Measurements from ENCODE around the gene KCNA2.

Gene KCNA2

GRCh38 chr1:110591956-110592355 is 14.2 kb downstream of the KCNA2 start:
- Histone ChIP-seq H3K4me1 (ENCODE audit: control insufficient read depth, insufficient read depth, low read length) (no peaks in the 10 kb centered on the region), H3K9ac (ENCODE audit: low read length) (no peak overlapping the region), H3K36me3 (ENCODE audit: control insufficient read depth, insufficient read depth, low read length) (no peaks in the 10 kb centered on the region), H3K27ac (ENCODE audit: low read depth, low read length) (no peak overlapping the region), H3K4me3 (ENCODE audit: low read length) (no peak overlapping the region), H3K27me3 (ENCODE audit: control insufficient read depth, insufficient read depth, low read length) (no peaks in the 10 kb centered on the region)

GRCh38 chr1:110588991-110589390 is 17.2 kb downstream of the KCNA2 start:
- no peak overlapping the region for H3K9ac ChIP-seq (ENCODE audit: low read length)
- no peak overlapping the region for H3K4me3 ChIP-seq (ENCODE audit: low read length)
- H3K27ac ChIP-seq (ENCODE audit: low read depth, low read length) = no peak overlapping the region
- no peaks in the 10 kb centered on the region for H3K4me1 ChIP-seq (ENCODE audit: control insufficient read depth, insufficient read depth, low read length)
- H3K27me3 ChIP-seq (ENCODE audit: control insufficient read depth, insufficient read depth, low read length) = no peaks in the 10 kb centered on the region
- H3K36me3 ChIP-seq (ENCODE audit: control insufficient read depth, insufficient read depth, low read length) = no peaks in the 10 kb centered on the region

- no peaks in the 10 kb centered on the region for H3K4me1 ChIP-seq (ENCODE audit: control insufficient read depth, insufficient read depth, low read length)
- no peak overlapping the region for H3K27ac ChIP-seq (ENCODE audit: low read depth, low read length)
- no peaks in the 10 kb centered on the region for H3K36me3 ChIP-seq (ENCODE audit: control insufficient read depth, insufficient read depth, low read length)
- no peaks in the 10 kb centered on the region for H3K27me3 ChIP-seq (ENCODE audit: control insufficient read depth, insufficient read depth, low read length)
- H3K9ac ChIP-seq (ENCODE audit: low read length) = no peak overlapping the region
- H3K4me3 ChIP-seq (ENCODE audit: low read length) = no peak overlapping the region
Measured at GRCh38 chr1:110588486-110588885, 17.7 kb downstream of the KCNA2 start.

GRCh38 chr1:110587906-110588305 is 18.3 kb downstream of the KCNA2 start:
- H3K27ac ChIP-seq (ENCODE audit: low read depth, low read length) = no peak overlapping the region
- H3K4me1 ChIP-seq (ENCODE audit: control insufficient read depth, insufficient read depth, low read length) = no peaks in the 10 kb centered on the region
- no peaks in the 10 kb centered on the region for H3K27me3 ChIP-seq (ENCODE audit: control insufficient read depth, insufficient read depth, low read length)
- no peak overlapping the region for H3K4me3 ChIP-seq (ENCODE audit: low read length)
- H3K9ac ChIP-seq (ENCODE audit: low read length) = no peak overlapping the region
- H3K36me3 ChIP-seq (ENCODE audit: control insufficient read depth, insufficient read depth, low read length) = no peaks in the 10 kb centered on the region

- Histone ChIP-seq H3K27me3 (ENCODE audit: control insufficient read depth, insufficient read depth, low read length) (no peaks in the 10 kb centered on the region), H3K4me1 (ENCODE audit: control insufficient read depth, insufficient read depth, low read length) (no peaks in the 10 kb centered on the region), H3K9ac (ENCODE audit: low read length) (no peak overlapping the region), H3K4me3 (ENCODE audit: low read length) (no peak overlapping the region), H3K36me3 (ENCODE audit: control insufficient read depth, insufficient read depth, low read length) (no peaks in the 10 kb centered on the region), H3K27ac (ENCODE audit: low read depth, low read length) (no peak overlapping the region)
Measured at GRCh38 chr1:110585481-110585880, 20.7 kb downstream of the KCNA2 start.

GRCh38 chr1:110584045-110584444 is 22.1 kb downstream of the KCNA2 start:
- Histone ChIP-seq H3K4me1 (ENCODE audit: control insufficient read depth, insufficient read depth, low read length) (no peaks in the 10 kb centered on the region), H3K27me3 (ENCODE audit: control insufficient read depth, insufficient read depth, low read length) (no peaks in the 10 kb centered on the region), H3K9ac (ENCODE audit: low read length) (no peak overlapping the region), H3K36me3 (ENCODE audit: control insufficient read depth, insufficient read depth, low read length) (no peaks in the 10 kb centered on the region), H3K4me3 (ENCODE audit: low read length) (no peak overlapping the region), H3K27ac (ENCODE audit: low read depth, low read length) (no peak overlapping the region)

- no peak overlapping the region for H3K27ac ChIP-seq (ENCODE audit: low read depth, low read length)
- no peaks in the 10 kb centered on the region for H3K27me3 ChIP-seq (ENCODE audit: control insufficient read depth, insufficient read depth, low read length)
- no peaks in the 10 kb centered on the region for H3K4me1 ChIP-seq (ENCODE audit: control insufficient read depth, insufficient read depth, low read length)
- no peak overlapping the region for H3K4me3 ChIP-seq (ENCODE audit: low read length)
- H3K9ac ChIP-seq (ENCODE audit: low read length) = no peak overlapping the region
- no peaks in the 10 kb centered on the region for H3K36me3 ChIP-seq (ENCODE audit: control insufficient read depth, insufficient read depth, low read length)
Measured at GRCh38 chr1:110583505-110583904, 22.7 kb downstream of the KCNA2 start.

GRCh38 chr1:110582378-110582777 is 23.8 kb downstream of the KCNA2 start:
- no peaks in the 10 kb centered on the region for H3K4me1 ChIP-seq (ENCODE audit: control insufficient read depth, insufficient read depth, low read length)
- no peaks in the 10 kb centered on the region for H3K36me3 ChIP-seq (ENCODE audit: control insufficient read depth, insufficient read depth, low read length)
- H3K9ac ChIP-seq (ENCODE audit: low read length) = no peak overlapping the region
- no peak overlapping the region for H3K4me3 ChIP-seq (ENCODE audit: low read length)
- H3K27me3 ChIP-seq (ENCODE audit: control insufficient read depth, insufficient read depth, low read length) = no peaks in the 10 kb centered on the region
- no peak overlapping the region for H3K27ac ChIP-seq (ENCODE audit: low read depth, low read length)

- Histone ChIP-seq H3K36me3 (ENCODE audit: control insufficient read depth, insufficient read depth, low read length) (no peaks in the 10 kb centered on the region), H3K27ac (ENCODE audit: low read depth, low read length) (no peak overlapping the region), H3K4me1 (ENCODE audit: control insufficient read depth, insufficient read depth, low read length) (no peaks in the 10 kb centered on the region), H3K9ac (ENCODE audit: low read length) (no peak overlapping the region), H3K4me3 (ENCODE audit: low read length) (no peak overlapping the region), H3K27me3 (ENCODE audit: control insufficient read depth, insufficient read depth, low read length) (no peaks in the 10 kb centered on the region)
Measured at GRCh38 chr1:110581682-110582145, 24.4 kb downstream of the KCNA2 start.

GRCh38 chr1:110580244-110580643 is 25.9 kb downstream of the KCNA2 start:
- Histone ChIP-seq H3K4me1 (ENCODE audit: control insufficient read depth, insufficient read depth, low read length) (no peaks in the 10 kb centered on the region), H3K4me3 (ENCODE audit: low read length) (no peak overlapping the region), H3K27ac (ENCODE audit: low read depth, low read length) (no peak overlapping the region), H3K36me3 (ENCODE audit: control insufficient read depth, insufficient read depth, low read length) (no peaks in the 10 kb centered on the region), H3K27me3 (ENCODE audit: control insufficient read depth, insufficient read depth, low read length) (no peaks in the 10 kb centered on the region), H3K9ac (ENCODE audit: low read length) (no peak overlapping the region)

- no peaks in the 10 kb centered on the region for H3K4me1 ChIP-seq (ENCODE audit: control insufficient read depth, insufficient read depth, low read length)
- H3K27ac ChIP-seq (ENCODE audit: low read depth, low read length) = no peak overlapping the region
- H3K36me3 ChIP-seq (ENCODE audit: control insufficient read depth, insufficient read depth, low read length) = no peaks in the 10 kb centered on the region
- H3K9ac ChIP-seq (ENCODE audit: low read length) = no peak overlapping the region
- no peaks in the 10 kb centered on the region for H3K27me3 ChIP-seq (ENCODE audit: control insufficient read depth, insufficient read depth, low read length)
- no peak overlapping the region for H3K4me3 ChIP-seq (ENCODE audit: low read length)
Measured at GRCh38 chr1:110579460-110579859, 26.7 kb downstream of the KCNA2 start.

- Histone ChIP-seq H3K36me3 (ENCODE audit: control insufficient read depth, insufficient read depth, low read length) (no peaks in the 10 kb centered on the region), H3K9ac (ENCODE audit: low read length) (no peak overlapping the region), H3K27ac (ENCODE audit: low read depth, low read length) (no peak overlapping the region), H3K4me1 (ENCODE audit: control insufficient read depth, insufficient read depth, low read length) (no peaks in the 10 kb centered on the region), H3K4me3 (ENCODE audit: low read length) (no peak overlapping the region), H3K27me3 (ENCODE audit: control insufficient read depth, insufficient read depth, low read length) (no peaks in the 10 kb centered on the region)
Measured at GRCh38 chr1:110576441-110576840, 29.7 kb downstream of the KCNA2 start.

GRCh38 chr1:110573314-110573713 is 32.8 kb downstream of the KCNA2 start:
- no peaks in the 10 kb centered on the region for H3K36me3 ChIP-seq (ENCODE audit: control insufficient read depth, insufficient read depth, low read length)
- H3K27me3 ChIP-seq (ENCODE audit: control insufficient read depth, insufficient read depth, low read length) = no peaks in the 10 kb centered on the region
- H3K4me1 ChIP-seq (ENCODE audit: control insufficient read depth, insufficient read depth, low read length) = no peaks in the 10 kb centered on the region
- H3K27ac ChIP-seq (ENCODE audit: low read depth, low read length) = no peak overlapping the region
- no peak overlapping the region for H3K9ac ChIP-seq (ENCODE audit: low read length)
- H3K4me3 ChIP-seq (ENCODE audit: low read length) = no peak overlapping the region

Data from rectal smooth muscle tissue (tissue), 1 donor.